K562 (cell line): Measurements from ENCODE around the gene KDM4C. TPM values are rescaled to one million over a fixed set of nuclear protein-coding genes. Genes with fewer than 3 reads are reported as not detected.
A peak's percentile ranks its signal among the peaks of the same experiment; 100 is the strongest.

Experiments
- ATF7 ChIP-seq: fragments of 450-650 bp; IDR thresholded peaks from 2 replicates; pipeline ENCODE4 v1.7.1; 2014; ENCODE audit warnings: mild to moderate bottlenecking, moderate library complexity
- BACH1 ChIP-seq: fragments of 200-800 bp; sonication (Bioruptor generic); IDR thresholded peaks from 2 replicates; pipeline ENCODE4 v1.6.1; 2016; ENCODE audit warnings: missing genetic modification characterization, missing compliant biosample characterization
- DACH1 ChIP-seq: fragments of 450-650 bp; IDR thresholded peaks from 2 replicates; pipeline ENCODE4 v1.6.1; 2018; ENCODE audit not compliant: partially characterized antibody
- ELF2 ChIP-seq: fragments of 250-450 bp; sonication (Bioruptor Pico); IDR thresholded peaks from 2 replicates; pipeline ENCODE4 v1.5.0; 2021; ENCODE audit warnings: mild to moderate bottlenecking
- ETS2 ChIP-seq: IDR thresholded peaks from 2 replicates; pipeline ENCODE4 v1.6.1; 2016; ENCODE audit warnings: borderline replicate concordance, missing genetic modification characterization, mild to moderate bottlenecking, moderate library complexity, missing compliant biosample characterization; ENCODE audit not compliant: poor library complexity, severe bottlenecking
- ETV6 ChIP-seq, 3 experiments: fragments of 150-350 bp in 1 of 3; sonication (generic) in 1 of 3; formaldehyde crosslinking in 1 of 3; IDR thresholded peaks; 2 replicates each; pipeline versions ENCODE4 v1.6.1 to v1.8.0; 2014 to 2022; ENCODE audit warnings: borderline replicate concordance in 2 of 3, low read depth in 2 of 3, antibody characterized with exemption in 1 of 3, low read length in 1 of 3, mild to moderate bottlenecking in 1 of 3, missing genetic modification reagents in 1 of 3
- FIP1L1 ChIP-seq: fragments of 200-400 bp; formaldehyde crosslinking; IDR thresholded peaks from 2 replicates; pipeline ENCODE4 v1.6.1; 2018; ENCODE audit warnings: mild to moderate bottlenecking, low read depth, low read length; ENCODE audit not compliant: poor library complexity, severe bottlenecking
- FUS ChIP-seq: fragments of 200-400 bp; formaldehyde crosslinking; optimal IDR thresholded peaks from 2 replicates; pipeline ENCODE3; 2017; ENCODE audit warnings: low read depth, low read length
- HINFP ChIP-seq: fragments of 450-650 bp; conservative IDR thresholded peaks from 2 replicates; pipeline ENCODE4 v1.6.1; 2016; ENCODE audit warnings: missing genetic modification characterization, low read depth, mild to moderate bottlenecking, control low read depth, missing compliant biosample characterization
- IRF2 ChIP-seq: sonication (generic); formaldehyde crosslinking; IDR thresholded peaks from 2 replicates; pipeline ENCODE4 v1.8.1; 2022; ENCODE audit warnings: mild to moderate bottlenecking, missing genetic modification reagents
- MTA3 ChIP-seq: fragments of 450-650 bp; formaldehyde crosslinking; IDR thresholded peaks from 2 replicates; pipeline ENCODE4 v1.6.1; 2017; ENCODE audit warnings: mild to moderate bottlenecking, borderline replicate concordance
- MYBL2 ChIP-seq, 2 experiments: fragments of 450-650 bp in 1 of 2; sonication (generic) in 1 of 2; formaldehyde crosslinking in 1 of 2; IDR thresholded peaks; 2 replicates each; pipeline versions ENCODE4 v1.6.1 to v1.8.1; 2017 to 2022; ENCODE audit warnings: borderline replicate concordance in 1 of 2, inconsistent platforms in 1 of 2, low read depth in 1 of 2, mild to moderate bottlenecking in 1 of 2, missing genetic modification reagents in 1 of 2, moderate library complexity in 1 of 2
- NCOA6 ChIP-seq: fragments of 450-650 bp; IDR thresholded peaks from 2 replicates; pipeline ENCODE4 v1.6.1; 2017; ENCODE audit warnings: mild to moderate bottlenecking
- NUFIP1 ChIP-seq: fragments of 450-650 bp; IDR thresholded peaks from 2 replicates; pipeline ENCODE4 v1.6.1; 2018; ENCODE audit not compliant: partially characterized antibody
- PHB2 ChIP-seq: fragments of 450-650 bp; IDR thresholded peaks from 2 replicates; pipeline ENCODE4 v1.6.1; 2017; ENCODE audit warnings: low read depth
- SP2 ChIP-seq: IDR thresholded peaks from 2 replicates; pipeline ENCODE4 v1.6.1; 2011; ENCODE audit warnings: mild to moderate bottlenecking, low read depth, low read length, moderate library complexity; ENCODE audit not compliant: poor library complexity, severe bottlenecking; ENCODE audit errors: extremely low read depth
- TCF7L2 ChIP-seq: fragments of 150-350 bp; IDR thresholded peaks from 2 replicates; pipeline ENCODE4 v1.6.1; 2016; ENCODE audit warnings: low read depth, mild to moderate bottlenecking, low read length, moderate library complexity
- TSHZ1 ChIP-seq: fragments of 250-450 bp; sonication (Bioruptor Pico); IDR thresholded peaks from 2 replicates; pipeline ENCODE4 v1.4.0; 2020; ENCODE audit warnings: mild to moderate bottlenecking, moderate library complexity
- U2AF1 ChIP-seq: fragments of 200-400 bp; formaldehyde crosslinking; optimal IDR thresholded peaks from 2 replicates; pipeline ENCODE3; 2017; ENCODE audit warnings: mild to moderate bottlenecking, low read depth, low read length, moderate library complexity
- WHSC1 ChIP-seq: IDR thresholded peaks from one replicate; pipeline ENCODE4 v1.6.1; 2012; ENCODE audit warnings: low read length, control low read depth, inconsistent platforms
- ZC3H4 ChIP-seq: sonication (generic); formaldehyde crosslinking; IDR thresholded peaks from 2 replicates; pipeline ENCODE4 v1.9.0; 2021; ENCODE audit warnings: missing genetic modification reagents, borderline replicate concordance
- ZNF263 ChIP-seq: sonication (generic); formaldehyde crosslinking; IDR thresholded peaks from 2 replicates; pipeline ENCODE4 v1.8.0; 2022; ENCODE audit warnings: mild to moderate bottlenecking, missing genetic modification reagents, borderline replicate concordance
- polyA plus RNA-seq, 8 experiments: library from polyadenylated mRNA; depleted of rRNA in 4 of 8; stranded (reverse) in 5 of 8; unstranded in 3 of 8; fragments of >200 nt; fragmentation: Nextera tagmentation in 2 of 8; fragmentation: Illumina TruSeq in 1 of 8; extraction: Ambion mirVana in 2 of 8; extraction: Trizol in 1 of 8; gene quantifications; 2 replicates each; pipeline versions ENCODE4 v1.2.1 to v1.2.3, GENCODE V29; 2011 to 2014; ENCODE audit warnings: inconsistent platforms in 1 of 8, missing spikeins in 1 of 8
- total RNA-seq, 7 experiments: library from RNA; depleted of rRNA in 6 of 7; stranded (reverse); fragments of >200 nt in 6 of 7; fragmentation: Illumina TruSeq in 2 of 7; extraction: Trizol in 2 of 7; gene quantifications; 2 replicates each; pipeline versions ENCODE4 v1.2.1 to v1.2.3, GENCODE V29; 2011 to 2021; ENCODE audit warnings: low replicate concordance in 1 of 7

The KDM4C gene
- total and polyA plus RNA-seq, 9 of the 15 experiments (the other 6 are each of a cell fraction or from before 2014, with no cell fraction given) = 5.4 to 17.0 (median 12.6) TPM

- TF ChIP-seq TCF7L2 = no peak
- no peak for TF ChIP-seq FUS
- TF ChIP-seq ETV6 (IDR thresholded peaks at IDR 0.05; ENCODE audit: borderline replicate concordance in 1 of 2, low read depth in 2 of 2, low read length in 1 of 2) = no peak
- no peak for TF ChIP-seq ETV6 (CRISPR knock-in tag; IDR thresholded peaks at IDR 0.05; ENCODE audit: borderline replicate concordance)
- TF ChIP-seq NUFIP1 = no peak
- peak; percentile 90 for TF ChIP-seq DACH1
- TF ChIP-seq SP2 = no peak
- TF ChIP-seq ELF2 (CRISPR knock-in tag) = peak; percentile 46; the same call in 1 of the 2 replicates
- no peak for TF ChIP-seq WHSC1
- TF ChIP-seq FIP1L1 = peak; percentile 23
- no peak for TF ChIP-seq HINFP (tag)
- no peak for TF ChIP-seq ZNF263 (CRISPR knock-in tag)
- TF ChIP-seq BACH1 (tag) = no peak
- no peak for TF ChIP-seq IRF2 (CRISPR knock-in tag)
- TF ChIP-seq MTA3 = peak; percentile 18; the same call in 1 of the 2 replicates
- TF ChIP-seq PHB2 = no peak
- TF ChIP-seq ETS2 (tag) = no peak
- no peak for TF ChIP-seq ZC3H4 (CRISPR knock-in tag)
- TF ChIP-seq MYBL2 (IDR thresholded peaks at IDR 0.05; ENCODE audit: low read depth) = no peak
- TF ChIP-seq MYBL2 (CRISPR knock-in tag; IDR thresholded peaks at IDR 0.05; ENCODE audit: borderline replicate concordance) = no peak
- TF ChIP-seq NCOA6 = peak; percentile 67
- TF ChIP-seq ATF7 = no peak
- no peak for TF ChIP-seq TSHZ1 (CRISPR knock-in tag)
- TF ChIP-seq U2AF1 = no peak
Measured at GRCh38 chr9:6757456-6758247, at the start of gene KDM4C (continued).
